SK-N-SH treated with all-trans-retinoic acid at 6 μM for 48 hours (cell line): ENCODE data around the gene IRX2.

Experiments
- ARNTL ChIP-seq: fragments of 450-650 bp; formaldehyde crosslinking; IDR thresholded peaks from 2 replicates; pipeline ENCODE4 v1.5.0; 2020; ENCODE audit warnings: low read depth, mild to moderate bottlenecking, moderate library complexity, borderline replicate concordance
- BACH2 ChIP-seq: fragments of 250-450 bp; sonication (Bioruptor Pico); IDR thresholded peaks from 2 replicates; pipeline ENCODE4 v1.9.0; 2021; ENCODE audit warnings: mild to moderate bottlenecking, borderline replicate concordance
- SNAI2 ChIP-seq: fragments of 250-450 bp; sonication (Bioruptor Pico); IDR thresholded peaks from 2 replicates; pipeline ENCODE4 v1.5.0; 2020; ENCODE audit warnings: mild to moderate bottlenecking, moderate library complexity
- TCF4 ChIP-seq: fragments of 250-450 bp; sonication (Bioruptor Pico); IDR thresholded peaks from 2 replicates; pipeline ENCODE4 v1.8.0; 2021; ENCODE audit warnings: mild to moderate bottlenecking, moderate library complexity, borderline replicate concordance
- ZC3H10 ChIP-seq: fragments of 250-450 bp; sonication (Bioruptor Pico); IDR thresholded peaks from 2 replicates; pipeline ENCODE4 v1.5.1; 2021; ENCODE audit warnings: mild to moderate bottlenecking, moderate library complexity
- ZFP3 ChIP-seq: fragments of 250-450 bp; sonication (Bioruptor Pico); IDR thresholded peaks from 2 replicates; pipeline ENCODE4 v1.5.0; 2020; ENCODE audit warnings: mild to moderate bottlenecking, moderate library complexity
- ZFP30 ChIP-seq: fragments of 450-650 bp; formaldehyde crosslinking; IDR thresholded peaks from 2 replicates; pipeline ENCODE4 v1.5.0; 2022; ENCODE audit warnings: mild to moderate bottlenecking, moderate library complexity
- ZNF70 ChIP-seq: fragments of 450-650 bp; formaldehyde crosslinking; IDR thresholded peaks from 2 replicates; pipeline ENCODE4 v1.5.0; 2020; ENCODE audit warnings: mild to moderate bottlenecking, moderate library complexity
- ZNF8 ChIP-seq: fragments of 450-650 bp; formaldehyde crosslinking; IDR thresholded peaks from 2 replicates; pipeline ENCODE4 v1.5.0; 2020; ENCODE audit warnings: mild to moderate bottlenecking, moderate library complexity
- TF ChIP-seq, protein P1 (sequence below): fragments of 250-450 bp; sonication (Bioruptor Pico); IDR thresholded peaks from 2 replicates; pipeline ENCODE4 v1.8.0; 2020; ENCODE audit warnings: mild to moderate bottlenecking, moderate library complexity, borderline replicate concordance
- TF ChIP-seq, protein P2 (sequence below): fragments of 250-450 bp; sonication (Bioruptor Pico); IDR thresholded peaks from 2 replicates; pipeline ENCODE4 v1.5.1; 2021; ENCODE audit warnings: mild to moderate bottlenecking, moderate library complexity
- TF ChIP-seq, protein P3 (sequence below): fragments of 250-450 bp; sonication (Bioruptor Pico); IDR thresholded peaks from 2 replicates; pipeline ENCODE4 v1.5.0; 2020; ENCODE audit warnings: mild to moderate bottlenecking, moderate library complexity
- TF ChIP-seq, protein P4 (sequence below): fragments of 250-450 bp; sonication (Bioruptor Pico); IDR thresholded peaks from 2 replicates; pipeline ENCODE4 v1.8.0; 2021; ENCODE audit warnings: low read depth, mild to moderate bottlenecking, moderate library complexity, borderline replicate concordance

DNA sequence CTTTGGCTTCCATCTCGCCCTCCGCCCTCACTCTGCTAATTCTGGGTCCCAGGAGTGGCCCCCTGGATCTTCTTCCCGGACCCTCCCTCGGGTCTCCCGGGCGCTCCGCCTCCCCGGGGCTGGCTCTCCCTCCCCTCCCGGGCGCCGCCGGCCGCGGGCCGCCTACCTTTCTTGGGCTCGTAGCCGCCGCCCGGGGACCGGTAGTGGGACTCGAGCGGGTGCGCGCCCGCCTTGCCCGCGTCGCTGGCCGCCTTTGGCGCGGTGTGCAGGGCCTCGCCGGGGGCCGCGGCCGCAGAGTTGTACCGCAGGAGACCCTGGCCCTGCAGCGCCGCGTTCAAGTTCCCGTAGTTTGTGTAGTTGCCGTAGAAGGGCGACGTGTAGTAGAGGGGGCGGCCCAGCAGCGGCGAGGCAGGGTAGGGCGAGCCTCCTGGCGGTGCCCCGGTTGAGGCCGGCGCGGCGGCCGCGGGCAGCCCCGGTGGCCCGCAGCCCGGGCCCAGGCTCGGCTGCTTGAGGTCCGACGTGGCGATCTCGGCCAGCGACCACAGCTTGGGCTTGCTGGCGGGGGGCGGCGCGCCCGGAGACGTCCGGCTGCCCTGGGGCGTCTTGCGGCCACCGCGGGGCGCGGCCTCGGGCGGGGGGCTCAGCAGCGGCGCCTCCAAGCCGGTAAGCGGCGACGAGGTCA lies 3.2 kb downstream of the IRX2 start:
- TF ChIP-seq SNAI2 (CRISPR knock-in tag) (no peak), BACH2 (CRISPR knock-in tag) (no peak), ARNTL (CRISPR knock-in tag) (no peak), ZFP3 (CRISPR knock-in tag) (no peak), ZNF8 (CRISPR knock-in tag) (no peak), ZFP30 (CRISPR knock-in tag) (no peak), ZC3H10 (CRISPR knock-in tag) (no peak), TCF4 (CRISPR knock-in tag) (no peak), ZNF70 (CRISPR knock-in tag) (no peak)
- TF ChIP-seq, protein P1, sequence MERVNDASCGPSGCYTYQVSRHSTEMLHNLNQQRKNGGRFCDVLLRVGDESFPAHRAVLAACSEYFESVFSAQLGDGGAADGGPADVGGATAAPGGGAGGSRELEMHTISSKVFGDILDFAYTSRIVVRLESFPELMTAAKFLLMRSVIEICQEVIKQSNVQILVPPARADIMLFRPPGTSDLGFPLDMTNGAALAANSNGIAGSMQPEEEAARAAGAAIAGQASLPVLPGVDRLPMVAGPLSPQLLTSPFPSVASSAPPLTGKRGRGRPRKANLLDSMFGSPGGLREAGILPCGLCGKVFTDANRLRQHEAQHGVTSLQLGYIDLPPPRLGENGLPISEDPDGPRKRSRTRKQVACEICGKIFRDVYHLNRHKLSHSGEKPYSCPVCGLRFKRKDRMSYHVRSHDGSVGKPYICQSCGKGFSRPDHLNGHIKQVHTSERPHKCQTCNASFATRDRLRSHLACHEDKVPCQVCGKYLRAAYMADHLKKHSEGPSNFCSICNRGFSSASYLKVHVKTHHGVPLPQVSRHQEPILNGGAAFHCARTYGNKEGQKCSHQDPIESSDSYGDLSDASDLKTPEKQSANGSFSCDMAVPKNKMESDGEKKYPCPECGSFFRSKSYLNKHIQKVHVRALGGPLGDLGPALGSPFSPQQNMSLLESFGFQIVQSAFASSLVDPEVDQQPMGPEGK (CRISPR knock-in tag), result no peak
- TF ChIP-seq, protein P2, sequence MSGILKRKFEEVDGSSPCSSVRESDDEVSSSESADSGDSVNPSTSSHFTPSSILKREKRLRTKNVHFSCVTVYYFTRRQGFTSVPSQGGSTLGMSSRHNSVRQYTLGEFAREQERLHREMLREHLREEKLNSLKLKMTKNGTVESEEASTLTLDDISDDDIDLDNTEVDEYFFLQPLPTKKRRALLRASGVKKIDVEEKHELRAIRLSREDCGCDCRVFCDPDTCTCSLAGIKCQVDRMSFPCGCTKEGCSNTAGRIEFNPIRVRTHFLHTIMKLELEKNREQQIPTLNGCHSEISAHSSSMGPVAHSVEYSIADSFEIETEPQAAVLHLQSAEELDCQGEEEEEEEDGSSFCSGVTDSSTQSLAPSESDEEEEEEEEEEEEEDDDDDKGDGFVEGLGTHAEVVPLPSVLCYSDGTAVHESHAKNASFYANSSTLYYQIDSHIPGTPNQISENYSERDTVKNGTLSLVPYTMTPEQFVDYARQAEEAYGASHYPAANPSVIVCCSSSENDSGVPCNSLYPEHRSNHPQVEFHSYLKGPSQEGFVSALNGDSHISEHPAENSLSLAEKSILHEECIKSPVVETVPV (CRISPR knock-in tag), result no peak
- TF ChIP-seq, protein P3, sequence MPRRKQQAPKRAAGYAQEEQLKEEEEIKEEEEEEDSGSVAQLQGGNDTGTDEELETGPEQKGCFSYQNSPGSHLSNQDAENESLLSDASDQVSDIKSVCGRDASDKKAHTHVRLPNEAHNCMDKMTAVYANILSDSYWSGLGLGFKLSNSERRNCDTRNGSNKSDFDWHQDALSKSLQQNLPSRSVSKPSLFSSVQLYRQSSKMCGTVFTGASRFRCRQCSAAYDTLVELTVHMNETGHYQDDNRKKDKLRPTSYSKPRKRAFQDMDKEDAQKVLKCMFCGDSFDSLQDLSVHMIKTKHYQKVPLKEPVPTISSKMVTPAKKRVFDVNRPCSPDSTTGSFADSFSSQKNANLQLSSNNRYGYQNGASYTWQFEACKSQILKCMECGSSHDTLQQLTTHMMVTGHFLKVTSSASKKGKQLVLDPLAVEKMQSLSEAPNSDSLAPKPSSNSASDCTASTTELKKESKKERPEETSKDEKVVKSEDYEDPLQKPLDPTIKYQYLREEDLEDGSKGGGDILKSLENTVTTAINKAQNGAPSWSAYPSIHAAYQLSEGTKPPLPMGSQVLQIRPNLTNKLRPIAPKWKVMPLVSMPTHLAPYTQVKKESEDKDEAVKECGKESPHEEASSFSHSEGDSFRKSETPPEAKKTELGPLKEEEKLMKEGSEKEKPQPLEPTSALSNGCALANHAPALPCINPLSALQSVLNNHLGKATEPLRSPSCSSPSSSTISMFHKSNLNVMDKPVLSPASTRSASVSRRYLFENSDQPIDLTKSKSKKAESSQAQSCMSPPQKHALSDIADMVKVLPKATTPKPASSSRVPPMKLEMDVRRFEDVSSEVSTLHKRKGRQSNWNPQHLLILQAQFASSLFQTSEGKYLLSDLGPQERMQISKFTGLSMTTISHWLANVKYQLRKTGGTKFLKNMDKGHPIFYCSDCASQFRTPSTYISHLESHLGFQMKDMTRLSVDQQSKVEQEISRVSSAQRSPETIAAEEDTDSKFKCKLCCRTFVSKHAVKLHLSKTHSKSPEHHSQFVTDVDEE, result no peak
- TF ChIP-seq, protein P4, sequence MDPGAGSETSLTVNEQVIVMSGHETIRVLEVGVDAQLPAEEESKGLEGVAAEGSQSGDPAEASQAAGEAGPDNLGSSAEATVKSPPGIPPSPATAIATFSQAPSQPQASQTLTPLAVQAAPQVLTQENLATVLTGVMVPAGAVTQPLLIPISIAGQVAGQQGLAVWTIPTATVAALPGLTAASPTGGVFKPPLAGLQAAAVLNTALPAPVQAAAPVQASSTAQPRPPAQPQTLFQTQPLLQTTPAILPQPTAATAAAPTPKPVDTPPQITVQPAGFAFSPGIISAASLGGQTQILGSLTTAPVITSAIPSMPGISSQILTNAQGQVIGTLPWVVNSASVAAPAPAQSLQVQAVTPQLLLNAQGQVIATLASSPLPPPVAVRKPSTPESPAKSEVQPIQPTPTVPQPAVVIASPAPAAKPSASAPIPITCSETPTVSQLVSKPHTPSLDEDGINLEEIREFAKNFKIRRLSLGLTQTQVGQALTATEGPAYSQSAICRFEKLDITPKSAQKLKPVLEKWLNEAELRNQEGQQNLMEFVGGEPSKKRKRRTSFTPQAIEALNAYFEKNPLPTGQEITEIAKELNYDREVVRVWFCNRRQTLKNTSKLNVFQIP (CRISPR knock-in tag), result no peak
